K562 (cell line): ENCODE data around the gene CHERP. TPM values are rescaled to one million over a fixed set of nuclear protein-coding genes. Genes with fewer than 3 reads are reported as not detected.
A peak's percentile ranks its signal among the peaks of the same experiment; 100 is the strongest.

Source experiments
- CEBPG ChIP-seq, 3 experiments: fragments of 200-800 bp in 1 of 3; sonication (Bioruptor generic) in 1 of 3; sonication (generic) in 1 of 3; formaldehyde crosslinking in 1 of 3; IDR thresholded peaks in 2 of 3; conservative IDR thresholded peaks in 1 of 3; 2 replicates each; pipeline versions ENCODE4 v1.6.1 to v1.8.0; 2016 to 2022; ENCODE audit warnings: missing compliant biosample characterization in 2 of 3, missing genetic modification characterization in 2 of 3, mild to moderate bottlenecking in 1 of 3, missing genetic modification reagents in 1 of 3
- DDX20 ChIP-seq: fragments of 450-650 bp; IDR thresholded peaks from 2 replicates; pipeline ENCODE4 v1.6.1; 2016; ENCODE audit warnings: missing genetic modification characterization, low read depth, mild to moderate bottlenecking, missing compliant biosample characterization, moderate library complexity
- HEY1 ChIP-seq: fragments of 250-450 bp; sonication (Bioruptor Pico); IDR thresholded peaks from 2 replicates; pipeline ENCODE4 v1.5.0; 2020; ENCODE audit warnings: mild to moderate bottlenecking, moderate library complexity, borderline replicate concordance
- KHSRP ChIP-seq: fragments of 450-650 bp; IDR thresholded peaks from 2 replicates; pipeline ENCODE4 v1.6.1; 2017
- MGA ChIP-seq: fragments of 450-650 bp; IDR thresholded peaks from 2 replicates; pipeline ENCODE4 v1.6.1; 2016; ENCODE audit warnings: mild to moderate bottlenecking, moderate library complexity
- POLR2B ChIP-seq: fragments of 450-650 bp; IDR thresholded peaks from 2 replicates; pipeline ENCODE4 v1.6.1; 2018; ENCODE audit warnings: low read depth; ENCODE audit not compliant: partially characterized antibody
- VEZF1 ChIP-seq: fragments of 200-800 bp; sonication (Bioruptor generic); IDR thresholded peaks from 2 replicates; pipeline ENCODE4 v1.6.1; 2017; ENCODE audit warnings: missing genetic modification characterization, missing compliant biosample characterization
- ZBTB11 ChIP-seq, 3 experiments: fragments of 200-800 bp in 1 of 3; fragments of 250-450 bp in 1 of 3; fragments of 450-650 bp in 1 of 3; sonication (Bioruptor Pico) in 1 of 3; sonication (Bioruptor generic) in 1 of 3; formaldehyde crosslinking in 1 of 3; IDR thresholded peaks; 2 replicates each; pipeline versions ENCODE4 v1.6.1 to v1.8.0; 2016 to 2022; ENCODE audit warnings: mild to moderate bottlenecking in 2 of 3, missing genetic modification characterization in 2 of 3, missing compliant biosample characterization in 1 of 3, moderate library complexity in 1 of 3
- ZEB2 ChIP-seq: fragments of 450-650 bp; IDR thresholded peaks from 2 replicates; pipeline ENCODE4 v1.6.1; 2016
- ZFP1 ChIP-seq: fragments of 450-650 bp; formaldehyde crosslinking; IDR thresholded peaks from 2 replicates; pipeline ENCODE4 v1.4.0; 2020; ENCODE audit warnings: mild to moderate bottlenecking, mixed read lengths
- ZNF644 ChIP-seq: fragments of 200-800 bp; sonication (Bioruptor generic); IDR thresholded peaks from 2 replicates; pipeline ENCODE4 v1.6.1; 2016; ENCODE audit warnings: low read depth, missing genetic modification characterization, missing compliant biosample characterization
- polyA plus RNA-seq, 8 experiments: library from polyadenylated mRNA; depleted of rRNA in 4 of 8; stranded (reverse) in 5 of 8; unstranded in 3 of 8; fragments of >200 nt; fragmentation: Nextera tagmentation in 2 of 8; fragmentation: Illumina TruSeq in 1 of 8; extraction: Ambion mirVana in 2 of 8; extraction: Trizol in 1 of 8; gene quantifications; 2 replicates each; pipeline versions ENCODE4 v1.2.1 to v1.2.3, GENCODE V29; 2011 to 2014; ENCODE audit warnings: inconsistent platforms in 1 of 8, missing spikeins in 1 of 8
- total RNA-seq, 7 experiments: library from RNA; depleted of rRNA in 6 of 7; stranded (reverse); fragments of >200 nt in 6 of 7; fragmentation: Illumina TruSeq in 2 of 7; extraction: Trizol in 2 of 7; gene quantifications; 2 replicates each; pipeline versions ENCODE4 v1.2.1 to v1.2.3, GENCODE V29; 2011 to 2021; ENCODE audit warnings: low replicate concordance in 1 of 7

The CHERP gene
- total and polyA plus RNA-seq, 9 of the 15 experiments (the other 6 are each of a cell fraction or from before 2014, with no cell fraction given) = 0.60 to 85.1 (median 7.8) TPM

DNA sequence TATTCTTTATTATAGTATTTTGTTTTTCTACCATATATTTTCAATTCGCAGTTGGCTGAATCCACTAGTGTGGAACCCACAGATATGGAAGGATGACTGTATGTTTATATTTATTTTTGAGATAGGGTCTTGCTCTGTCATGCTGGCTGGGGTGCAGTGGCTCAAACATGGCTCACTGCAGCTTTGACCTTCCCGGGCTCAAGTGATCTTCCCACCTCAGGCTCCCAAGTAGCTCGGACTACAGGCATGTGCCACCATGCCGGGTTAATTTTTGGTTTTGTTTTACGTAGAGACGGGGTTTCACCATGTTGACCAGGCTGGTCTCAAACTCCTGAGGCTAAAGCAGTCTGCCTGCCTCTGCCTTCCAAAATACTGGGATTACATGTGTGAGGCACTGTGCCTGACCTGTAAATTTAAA is 20.4 kb upstream of the CHERP start (continued):
- TF ChIP-seq ZBTB11 (CRISPR knock-in tag; IDR thresholded peaks at IDR 0.05) (peak in 1 of 3 experiments; percentile 44; a peak in 1 of 6 replicates), MGA (no peak; the same call in 1 of the 2 replicates), CEBPG (CRISPR knock-in tag; IDR thresholded peaks at IDR 0.05) (no peak), CEBPG (tag; conservative IDR thresholded peaks at IDR 0.05 in 1 of 2, IDR thresholded peaks at IDR 0.05 in 1 of 2) (no peak), VEZF1 (CRISPR knock-in tag) (0 out of 2 replicates have a peak, but pooled peaks have one; percentile 19), KHSRP (no peak), DDX20 (tag) (no peak), HEY1 (CRISPR knock-in tag) (no peak), ZEB2 (no peak), POLR2B (no peak), ZNF644 (tag) (no peak), ZFP1 (CRISPR knock-in tag) (no peak)
